Iris pigment epithelial cell (primary cell): Measurements from ENCODE around the gene CCDC157.

ENCODE experiments used
- DNase-seq: peaks from one replicate; pipeline ENCODE4 v3.0.0-alpha.2; 2011; ENCODE audit warnings: low read depth

The CCDC157 gene

GRCh38 chr22:30356449-30357235 is at the start of gene CCDC157, which contains the start of gene SF3A1:
Gene CCDC157 (plus strand): TSS chr22:30357007. CDS start chr22:30366001, 8,994 bp downstream.
Gene SF3A1 (minus strand): TSS chr22:30356894. CDS start chr22:30356792, 102 bp downstream.
- DNase-seq: peak; percentile 97

DNA sequence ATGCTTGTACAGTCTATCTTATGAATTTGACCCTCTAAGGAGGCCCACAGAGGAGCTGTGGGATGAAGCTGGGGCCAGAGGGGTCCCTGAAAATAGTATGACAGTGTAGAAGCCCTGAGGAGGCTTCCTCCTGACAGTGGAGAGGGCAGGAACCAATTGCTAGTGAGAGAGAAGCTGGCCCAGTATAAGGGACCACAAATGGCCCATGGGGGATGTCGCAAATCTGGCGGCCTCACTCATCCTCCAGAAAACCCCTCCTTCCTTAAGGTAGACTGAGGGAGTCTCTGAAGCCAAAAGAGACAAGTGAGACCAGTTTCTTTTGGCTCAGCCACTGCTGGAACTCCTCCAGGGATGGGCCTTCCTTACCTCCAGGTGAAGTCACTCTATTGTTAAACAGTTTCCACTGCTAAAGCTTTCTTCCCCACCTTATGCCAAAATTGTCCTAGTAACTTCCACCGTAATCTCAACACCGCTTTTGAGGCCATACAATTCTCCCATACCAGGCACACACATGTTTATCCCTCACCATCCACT is 49.7 kb upstream of the CCDC157 start:
- no peak for DNase-seq

- no peak for DNase-seq
Measured at GRCh38 chr22:30308093-30308492, 48.7 kb upstream of the CCDC157 start.

GRCh38 chr22:30308518-30309230 is 48.1 kb upstream of the CCDC157 start:
- peak; percentile 43 for DNase-seq

DNA sequence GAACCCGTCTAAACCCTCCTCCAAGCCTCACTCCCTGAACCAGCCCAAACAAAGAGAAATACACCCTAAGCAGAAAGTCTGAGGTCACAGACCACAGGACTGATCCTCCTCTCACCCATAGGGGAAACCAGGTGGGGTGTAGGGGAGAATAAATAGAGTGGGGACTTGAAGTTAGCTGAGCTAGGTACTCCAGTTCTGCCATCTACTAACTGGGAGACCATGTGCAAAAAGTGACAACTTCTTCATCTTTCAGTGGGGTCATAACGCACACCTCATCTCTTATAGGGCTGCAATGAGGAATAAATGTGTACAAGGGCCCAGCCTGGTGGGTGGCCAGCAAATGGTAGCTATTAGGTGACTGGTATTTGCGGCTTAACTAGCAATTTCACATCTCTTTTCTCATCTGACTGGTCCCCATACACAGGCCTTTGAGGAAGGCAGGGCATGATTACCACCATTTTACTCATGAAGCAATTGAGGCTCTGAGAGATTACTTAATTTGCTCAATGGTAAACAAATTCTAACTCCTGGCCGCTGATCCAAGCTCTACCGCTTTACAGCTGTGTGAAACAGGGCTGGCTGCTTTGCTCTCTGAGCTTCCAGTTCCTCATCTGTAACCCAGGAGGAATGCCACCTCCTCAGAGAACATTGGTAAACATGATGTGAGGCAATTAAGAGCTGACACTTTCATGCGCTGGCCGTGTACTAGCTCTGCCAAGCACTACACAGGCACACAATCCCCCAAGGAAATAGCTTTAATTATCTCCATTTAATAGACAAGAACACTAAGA is 46.7 kb upstream of the CCDC157 start:
- DNase-seq: peak; percentile 87

GRCh38 chr22:30310881-30311771 is 45.7 kb upstream of the CCDC157 start:
- DNase-seq: peak; percentile 38

DNA sequence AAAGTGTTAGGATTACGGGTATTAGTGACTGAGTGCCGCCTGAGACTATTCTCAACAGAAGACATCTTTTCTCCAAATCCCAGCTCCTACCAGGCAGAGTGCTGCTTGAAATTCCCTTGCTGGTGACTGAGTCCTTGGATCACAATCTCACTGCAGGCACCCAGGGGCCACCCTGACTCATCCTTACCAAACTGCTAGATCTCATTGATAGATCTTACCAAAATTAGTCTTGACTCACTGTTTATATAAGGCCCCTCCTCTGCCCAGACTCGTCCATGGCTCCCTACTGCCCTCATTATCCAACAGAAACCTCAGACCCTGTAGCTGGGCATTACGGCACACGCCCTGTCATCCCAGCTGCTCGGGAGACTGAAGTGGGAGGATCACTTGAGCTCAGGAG is 44.8 kb upstream of the CCDC157 start:
- DNase-seq: peak; percentile 67

DNA sequence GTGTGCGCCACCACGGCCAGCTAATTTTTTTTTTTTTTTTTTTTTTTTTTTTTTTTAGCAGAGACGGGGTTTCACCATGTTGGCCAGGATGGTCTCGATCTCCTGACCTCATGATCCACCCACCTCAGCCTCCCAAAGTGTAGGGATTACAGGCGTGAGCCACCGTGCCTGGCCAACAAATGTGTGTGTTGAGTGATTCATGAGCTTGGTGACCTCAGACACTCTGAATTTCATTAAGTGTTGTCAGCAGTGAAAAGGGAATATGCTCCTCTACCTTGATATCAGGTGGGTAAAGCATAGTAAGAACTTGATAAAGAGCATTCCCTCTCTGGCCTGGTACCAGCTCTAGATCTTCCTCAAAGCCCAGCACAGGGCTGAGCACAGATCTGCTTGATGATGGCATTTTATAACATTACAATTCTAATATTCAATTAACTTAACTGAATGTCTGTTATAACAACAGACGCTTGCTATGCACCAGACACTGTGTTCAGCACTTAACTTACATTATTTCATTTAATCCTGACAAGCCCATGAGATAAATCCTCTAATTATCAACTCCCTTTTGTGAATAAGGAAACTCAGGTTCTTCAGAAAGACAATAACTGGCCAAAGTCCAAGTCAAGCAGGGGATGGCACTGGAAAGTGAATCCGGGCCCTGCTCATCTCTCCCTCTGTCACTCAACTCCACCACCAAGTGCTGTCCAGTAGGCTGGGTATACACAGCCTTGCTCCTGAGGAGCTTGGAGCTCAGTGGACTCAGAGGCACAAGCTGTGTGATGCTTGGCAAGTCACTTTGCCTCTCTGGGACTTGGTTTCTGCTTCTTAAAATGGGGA is 43.1 kb upstream of the CCDC157 start:
- DNase-seq: no peak

DNA sequence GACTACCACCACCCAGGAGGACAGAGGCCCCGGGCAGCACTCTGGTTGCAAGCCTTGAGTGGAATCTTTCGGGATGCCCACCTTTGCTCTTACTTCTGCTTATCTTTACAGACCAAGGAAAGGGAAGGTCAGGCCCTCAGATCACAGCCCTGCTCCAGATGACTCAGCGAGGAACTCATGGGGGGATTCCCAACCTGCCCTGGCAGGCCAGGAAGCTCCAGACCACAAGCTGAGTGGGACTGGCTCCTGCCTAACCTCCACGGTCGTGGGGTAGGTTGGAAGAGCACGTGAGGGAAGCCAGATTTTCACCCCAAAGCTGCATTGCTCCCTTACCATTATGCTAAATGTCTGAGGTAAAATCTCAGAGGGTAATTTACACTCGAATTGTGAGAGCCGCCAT is 41.9 kb upstream of the CCDC157 start:
- peak; percentile 63 for DNase-seq

DNA sequence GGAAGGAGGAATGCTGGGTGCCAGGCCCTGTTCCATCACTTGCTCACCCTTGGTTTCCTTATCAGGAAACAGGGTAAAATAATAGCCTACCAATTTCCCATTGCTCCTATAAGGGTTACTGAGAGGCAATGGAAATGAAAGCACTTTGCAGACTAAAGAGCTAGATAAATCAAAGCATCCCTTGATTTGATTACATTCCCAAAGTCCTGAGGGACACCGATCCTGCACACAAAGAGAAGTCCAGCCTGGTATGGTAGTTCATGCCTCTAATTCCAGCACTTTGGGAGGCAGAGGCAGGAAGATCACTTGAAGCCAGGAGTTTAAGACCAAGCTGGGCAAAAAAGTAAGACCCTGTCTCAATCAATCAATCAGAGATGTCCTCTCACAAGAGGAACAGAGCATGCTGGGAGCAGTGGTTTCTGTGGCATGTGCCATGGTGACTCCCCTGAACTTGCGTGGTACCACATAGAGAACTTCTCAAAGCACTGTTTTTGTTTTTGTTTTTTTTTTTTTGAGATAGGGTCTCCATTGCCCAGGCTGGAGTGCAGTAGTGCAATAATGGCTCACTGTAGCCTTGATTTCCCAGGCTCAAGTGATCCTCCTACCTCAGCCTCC is 40.7 kb upstream of the CCDC157 start:
- no peak for DNase-seq

- DNase-seq: no peak
Measured at GRCh38 chr22:30317778-30318177, 39.0 kb upstream of the CCDC157 start.

DNA sequence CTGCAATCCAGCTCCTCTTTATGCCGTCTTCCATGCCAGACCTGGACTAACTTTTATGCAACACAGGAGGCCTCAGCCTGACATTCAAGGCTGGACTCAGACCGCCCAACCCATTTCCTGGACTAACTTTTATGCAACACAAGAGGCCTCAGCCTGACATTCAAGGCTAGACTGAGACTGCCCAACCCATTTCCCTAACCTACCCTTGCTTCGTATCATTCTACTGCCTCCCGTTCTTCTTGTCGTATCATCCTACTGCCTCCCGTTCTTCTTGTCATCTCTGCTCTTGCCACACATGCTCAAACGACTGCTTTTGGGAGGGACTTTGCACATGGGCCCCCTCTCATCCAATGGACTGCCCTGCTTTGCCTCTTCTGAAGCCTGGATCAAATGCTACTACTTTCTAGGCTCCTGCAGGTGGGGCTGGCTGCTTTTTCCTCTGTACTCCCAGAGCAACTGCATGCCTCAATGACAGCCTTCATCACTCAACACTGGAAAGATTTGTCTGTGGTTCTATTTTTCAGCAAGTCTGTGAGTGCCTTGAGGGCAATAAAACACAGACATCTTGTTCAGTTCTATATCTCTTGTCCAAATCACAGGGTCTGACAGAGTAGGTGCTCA is 37.9 kb upstream of the CCDC157 start:
- peak; percentile 28 for DNase-seq

- no peak for DNase-seq
Measured at GRCh38 chr22:30320021-30320556, 36.7 kb upstream of the CCDC157 start.

GRCh38 chr22:30321461-30321860 is 35.3 kb upstream of the CCDC157 start:
- DNase-seq: no peak

DNA sequence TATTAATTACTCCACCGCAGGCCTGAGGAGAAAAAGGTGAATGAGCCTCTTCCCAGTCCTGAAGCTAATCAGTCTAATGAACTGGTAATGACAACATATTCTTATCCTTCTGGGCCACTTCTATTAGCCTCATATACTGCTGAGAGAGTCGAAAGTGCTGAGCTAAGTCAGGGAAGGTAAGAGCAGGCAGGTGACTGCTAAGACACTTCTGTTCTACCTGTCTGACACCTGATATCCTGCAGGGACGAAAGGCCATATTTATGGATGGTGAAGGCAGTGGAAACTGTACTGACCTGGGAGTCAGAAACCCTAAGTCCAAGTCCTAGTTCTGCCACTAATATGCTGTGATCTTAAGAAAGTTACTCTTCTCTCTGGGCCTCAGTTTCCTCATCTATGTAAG is 33.6 kb upstream of the CCDC157 start:
- no peak for DNase-seq

DNA sequence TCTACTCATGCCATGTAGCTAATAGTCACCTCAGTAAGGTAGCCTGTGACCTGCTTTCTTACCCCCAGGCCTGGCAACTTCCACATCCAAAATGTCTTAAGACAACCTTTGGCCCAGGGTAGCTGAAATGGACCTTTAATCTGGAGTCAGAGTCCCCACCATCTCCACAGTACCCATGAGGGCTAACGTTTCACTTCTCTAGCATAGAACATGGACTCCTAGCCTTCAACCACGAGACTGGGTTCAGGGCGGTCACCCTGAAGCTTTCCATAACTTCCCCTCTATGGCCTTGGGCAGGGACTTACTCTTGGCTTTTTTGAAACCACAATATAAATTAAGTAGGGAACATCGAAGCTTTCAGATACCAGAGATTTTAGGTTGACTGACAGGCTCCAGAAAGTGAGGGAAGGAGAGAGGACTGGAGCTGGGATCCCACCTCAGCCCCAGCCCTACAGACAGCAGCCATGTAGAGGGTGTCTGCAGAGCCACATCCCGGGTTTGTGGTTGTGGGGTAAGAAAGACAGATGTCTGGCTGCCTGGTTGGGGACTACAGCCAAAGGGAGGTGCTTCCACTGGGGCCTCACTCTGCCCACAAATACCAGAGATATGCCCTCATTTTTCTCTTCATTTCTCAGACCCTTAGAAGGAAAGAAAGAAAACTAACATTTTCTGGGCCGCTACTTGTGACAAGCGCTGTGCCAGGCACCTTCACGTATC is 32.6 kb upstream of the CCDC157 start:
- DNase-seq: peak; percentile 61

GRCh38 chr22:30325065-30325720 is 31.6 kb upstream of the CCDC157 start:
- peak; percentile 92 for DNase-seq

- DNase-seq: no peak
Measured at GRCh38 chr22:30325724-30326254, 31.0 kb upstream of the CCDC157 start.
